GM19035 (cell line): ENCODE results near the gene DMRTB1.

Source experiments
- ATAC-seq: cut with Tn5 transposase; IDR thresholded peaks from one replicate; pipeline ENCODE4 v1.9.1; 2021; ENCODE audit not compliant: unreplicated experiment

DMRTB1 gene

DNA sequence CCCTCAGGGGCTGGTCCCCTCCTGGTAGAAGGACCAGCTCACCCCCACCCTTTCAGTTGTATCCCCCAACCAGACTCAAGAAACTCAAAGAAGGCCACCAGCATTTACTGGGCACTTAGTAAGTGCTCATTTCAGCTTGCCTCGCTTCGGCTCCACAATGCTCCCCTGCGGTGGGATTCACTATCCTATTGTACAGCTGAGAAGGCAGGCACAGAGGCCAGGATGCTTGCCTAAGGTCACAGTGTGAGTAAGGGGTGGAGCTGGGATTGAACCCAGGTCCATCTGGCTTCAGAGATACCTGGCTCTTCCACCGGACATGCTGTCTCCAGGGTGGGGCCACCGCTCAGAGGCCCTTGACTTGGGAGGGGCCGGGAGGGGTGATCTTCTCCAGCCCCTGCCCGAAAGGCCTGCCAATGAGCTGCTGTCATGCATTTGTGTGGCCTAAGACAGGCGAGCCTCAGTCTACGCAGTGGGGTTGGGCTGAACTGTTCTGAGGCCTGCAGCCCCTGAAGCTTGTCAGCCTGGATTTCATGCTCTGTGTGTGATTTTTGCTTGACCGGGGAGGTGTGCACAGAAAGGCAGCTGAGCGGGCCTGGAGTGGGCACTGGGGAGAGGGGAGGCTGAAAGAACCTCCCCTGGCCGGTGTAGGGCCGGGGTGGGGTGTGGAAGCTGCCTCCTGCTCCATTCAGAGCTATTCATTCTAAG is 48.1 kb downstream of the DMRTB1 start:
- no peak for ATAC-seq

DNA sequence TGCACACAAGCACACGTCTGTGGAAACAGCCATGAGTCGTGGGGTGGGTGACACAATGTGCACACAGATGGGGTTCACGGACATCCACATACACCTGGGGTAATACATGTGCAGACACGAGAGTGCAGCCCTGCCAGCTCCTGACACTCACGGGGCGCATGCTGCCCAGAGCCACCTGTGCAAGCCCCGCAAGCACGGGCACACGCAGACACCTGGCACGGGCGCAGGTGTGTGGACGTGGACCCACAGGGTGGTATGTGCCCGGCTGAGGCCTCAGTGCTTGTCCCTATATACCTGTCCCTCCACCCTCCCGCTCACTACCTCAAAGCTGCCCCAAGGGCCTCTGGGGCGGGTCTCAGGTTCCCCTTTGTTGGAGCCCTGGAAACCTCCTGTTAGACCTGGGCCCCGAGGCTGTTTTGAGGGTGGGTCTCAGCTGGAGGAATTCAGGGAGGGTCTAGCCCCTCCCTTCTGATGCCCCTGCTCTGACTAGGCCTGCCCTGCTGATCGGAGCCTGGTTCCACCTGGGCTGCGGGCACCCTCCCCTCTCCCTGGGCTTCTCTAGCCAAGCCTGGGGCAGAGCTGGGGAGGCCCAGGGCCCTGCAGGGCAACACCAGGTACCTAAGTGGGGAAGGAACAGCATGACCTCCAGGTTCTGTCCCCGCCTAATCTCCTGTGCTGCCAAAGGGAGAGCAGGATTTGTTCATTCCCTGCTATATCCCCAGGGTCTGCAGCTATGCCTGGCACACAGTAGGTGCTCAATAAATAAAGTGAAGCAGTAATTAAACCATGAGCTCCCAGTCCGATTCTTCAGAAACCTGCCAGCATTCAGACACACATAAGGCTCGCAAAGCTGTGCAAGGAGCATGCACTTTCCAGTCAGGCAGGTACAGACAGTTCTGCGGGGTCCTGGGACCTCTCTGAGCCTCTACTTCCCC is 49.1 kb downstream of the DMRTB1 start:
- no peak for ATAC-seq

DNA sequence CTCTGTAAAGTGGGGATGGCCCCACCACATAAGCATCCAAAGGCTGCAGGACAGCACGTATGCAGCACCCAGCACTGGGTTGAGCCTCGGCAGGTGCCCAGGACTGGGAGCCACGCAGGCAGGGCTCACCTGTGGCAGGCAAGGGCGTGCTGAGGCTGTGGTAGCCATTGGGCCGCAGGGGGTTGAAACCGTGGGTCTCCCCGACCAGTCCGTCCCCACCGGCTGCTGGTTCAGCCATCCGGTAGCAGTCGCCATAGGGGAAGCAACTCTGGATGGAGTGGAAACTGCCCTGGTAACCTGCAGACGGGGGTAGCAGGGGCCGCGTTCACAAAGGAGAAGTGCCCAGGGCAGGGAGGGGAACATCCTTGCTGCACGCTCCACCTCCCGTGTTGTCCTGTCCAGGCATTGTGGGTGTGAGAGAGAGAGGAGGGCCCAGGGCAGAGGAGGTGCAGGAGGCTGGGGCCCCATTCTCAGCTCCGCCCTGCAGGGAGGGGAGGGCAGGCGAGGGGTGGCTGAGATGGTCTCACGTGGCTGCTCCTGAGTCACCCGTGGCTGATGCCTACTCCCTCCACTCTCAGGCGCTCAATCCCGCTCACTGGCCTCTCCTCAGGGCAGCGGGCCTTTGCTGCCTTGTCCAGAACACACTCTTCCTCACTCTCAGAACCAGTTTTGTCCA is 49.9 kb downstream of the DMRTB1 start:
- ATAC-seq = no peak

DNA sequence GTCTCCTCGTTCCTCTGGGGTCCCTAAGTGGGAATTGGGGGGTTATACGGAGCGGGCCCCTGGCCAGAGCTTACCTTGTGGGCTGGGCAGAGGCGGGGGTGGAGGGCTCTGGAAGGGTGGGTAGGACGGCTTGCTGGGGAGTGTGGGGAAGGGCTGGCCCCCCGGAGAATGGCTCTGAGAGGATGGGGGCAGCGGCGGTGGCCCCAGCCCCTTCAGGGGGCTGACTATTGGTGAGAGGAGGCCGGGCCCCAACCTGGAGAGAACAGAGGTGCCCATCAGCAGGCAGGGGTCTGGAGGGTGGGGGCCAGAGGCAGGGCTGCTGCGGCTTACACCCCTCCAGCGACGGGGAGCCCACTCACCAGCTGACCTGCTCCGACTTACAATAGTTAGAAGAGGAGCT is 50.6 kb downstream of the DMRTB1 start:
- no peak for ATAC-seq

DNA sequence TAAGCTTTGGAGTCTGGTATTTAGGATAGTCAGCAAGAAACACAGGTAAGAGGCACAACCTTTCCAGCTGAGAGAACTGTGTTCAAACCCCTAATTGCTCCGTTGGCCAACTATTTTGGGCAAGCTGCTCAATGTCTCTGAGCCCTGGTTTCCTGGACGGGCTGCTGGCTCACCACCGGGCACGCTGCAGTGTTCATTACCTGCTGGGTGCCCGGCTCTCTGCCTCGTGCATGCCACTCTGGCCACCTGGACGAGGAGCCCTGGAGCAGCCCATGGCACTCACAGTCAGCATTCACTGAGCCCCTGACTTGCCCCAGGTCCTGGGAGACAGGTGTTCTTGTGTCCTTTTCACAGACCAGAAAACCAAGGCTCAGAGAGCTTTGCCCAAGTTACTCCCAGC is 51.0 kb downstream of the DMRTB1 start:
- ATAC-seq = no peak

DNA sequence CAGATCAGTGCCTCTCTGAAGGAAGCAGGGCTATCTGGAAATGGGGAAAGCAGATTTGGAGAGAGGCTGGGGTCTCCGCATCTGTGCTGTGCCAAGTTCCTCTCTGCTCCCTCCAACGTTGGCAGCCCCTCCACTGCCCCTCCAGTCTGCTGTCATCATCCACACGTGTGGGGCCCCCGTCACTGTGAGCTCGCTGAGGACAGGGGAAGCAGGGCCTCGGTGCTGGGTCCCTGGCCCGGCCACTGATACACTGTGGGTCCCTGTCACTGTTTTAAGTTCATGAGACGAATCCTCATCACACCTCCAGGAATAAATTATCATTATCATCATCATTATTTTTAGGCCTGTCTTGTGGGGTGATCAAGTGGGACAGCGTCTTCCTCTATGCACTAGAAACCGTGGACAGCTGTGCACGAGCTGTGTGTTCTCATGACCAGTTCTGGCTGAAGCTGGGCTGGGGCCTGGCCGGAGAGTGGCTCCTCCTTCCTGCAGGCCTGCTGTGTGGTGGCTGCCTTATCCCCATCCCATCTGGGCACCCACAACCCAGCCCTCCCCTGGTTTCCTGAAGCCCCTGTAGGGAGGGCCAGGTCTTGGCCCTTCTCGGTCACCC is 52.2 kb downstream of the DMRTB1 start:
- no peak for ATAC-seq

DNA sequence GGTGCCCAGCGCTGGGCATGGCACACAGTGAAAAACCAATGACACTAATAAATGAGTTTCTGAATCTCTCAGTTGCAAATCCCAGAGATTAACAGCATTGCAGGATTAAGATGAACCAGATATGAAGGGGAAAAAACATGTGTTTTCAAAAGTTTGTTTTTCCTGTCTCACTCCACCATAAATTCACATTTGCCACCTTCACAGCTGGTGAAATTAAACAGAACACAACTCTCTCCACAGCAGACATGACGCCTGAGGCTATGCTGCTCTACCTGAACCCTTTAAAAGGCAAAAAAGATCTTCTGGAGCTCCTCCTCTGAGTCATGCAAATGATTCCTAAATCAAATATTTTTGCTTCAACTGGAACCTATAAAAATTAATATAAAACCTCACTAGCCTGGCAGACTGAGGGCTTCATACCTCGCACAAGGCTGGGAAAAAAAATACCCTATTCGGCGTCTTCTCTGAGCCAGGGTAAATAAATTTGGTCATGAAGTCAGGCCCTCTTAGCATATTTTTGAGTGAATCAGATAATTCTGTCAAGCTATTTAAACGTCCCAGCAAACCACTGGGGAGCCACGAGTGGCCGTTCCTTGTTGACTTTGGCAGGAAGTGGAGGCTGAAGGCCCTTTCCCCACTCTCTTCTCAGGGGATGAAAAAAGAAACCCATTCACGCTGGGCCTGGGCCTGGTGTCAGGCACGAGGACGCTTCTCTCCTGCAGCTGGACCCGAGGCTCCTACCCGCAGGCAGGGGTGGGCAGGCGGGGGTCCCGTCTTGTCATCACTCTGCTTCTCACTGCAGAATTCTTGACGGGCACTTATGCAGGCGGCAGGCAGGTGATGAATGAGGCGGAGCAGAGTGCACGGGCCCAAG is 53.0 kb downstream of the DMRTB1 start:
- ATAC-seq = no peak

- no peak for ATAC-seq
Observed at GRCh38 chr1:53512807-53513755, 53.9 kb downstream of the DMRTB1 start.

GRCh38 chr1:53513846-53514245 is 54.6 kb downstream of the DMRTB1 start:
- ATAC-seq = no peak

DNA sequence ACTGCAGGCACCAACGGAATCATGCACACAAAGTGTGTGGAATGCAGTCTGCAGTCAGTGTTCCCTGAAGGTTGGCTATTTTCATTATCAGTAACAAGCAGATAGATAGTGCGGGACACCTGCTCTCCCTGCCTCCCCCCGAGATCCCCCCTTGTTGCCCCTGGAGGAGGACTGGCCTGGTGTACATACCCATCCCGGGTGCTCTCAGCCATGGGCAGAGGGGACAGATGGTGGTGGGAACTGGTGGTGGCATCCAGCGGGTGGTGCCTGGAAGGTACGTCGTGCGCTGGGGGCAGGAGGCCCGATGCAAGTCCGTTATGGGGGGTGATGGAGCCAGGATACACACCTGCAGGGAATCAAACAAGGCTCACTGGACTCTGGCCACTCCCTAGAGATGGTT is 55.2 kb downstream of the DMRTB1 start:
- no peak for ATAC-seq

- ATAC-seq = no peak
Observed at GRCh38 chr1:53516181-53516580, 57.0 kb downstream of the DMRTB1 start.
